SU-DHL-6 (cell line): ENCODE data around the gene HMG20B.

ENCODE experiments used
- EZH2phosphoT487 ChIP-seq: fragments of 200-600 bp; sonication (generic), shearing (Covaris generic); conservative IDR thresholded peaks from 2 replicates; pipeline ENCODE4 v1.6.1; 2018; ENCODE audit warnings: mild to moderate bottlenecking, antibody characterized with exemption, low read length, moderate library complexity, mixed read lengths
- TF ChIP-seq, protein P1 (sequence below): fragments of 200-600 bp; sonication (generic); IDR thresholded peaks from one replicate; pipeline ENCODE4 v1.5.1; 2017; ENCODE audit warnings: antibody characterized with exemption, mild to moderate bottlenecking, low read length, moderate library complexity; ENCODE audit not compliant: insufficient read depth, poor library complexity, severe bottlenecking

DNA sequence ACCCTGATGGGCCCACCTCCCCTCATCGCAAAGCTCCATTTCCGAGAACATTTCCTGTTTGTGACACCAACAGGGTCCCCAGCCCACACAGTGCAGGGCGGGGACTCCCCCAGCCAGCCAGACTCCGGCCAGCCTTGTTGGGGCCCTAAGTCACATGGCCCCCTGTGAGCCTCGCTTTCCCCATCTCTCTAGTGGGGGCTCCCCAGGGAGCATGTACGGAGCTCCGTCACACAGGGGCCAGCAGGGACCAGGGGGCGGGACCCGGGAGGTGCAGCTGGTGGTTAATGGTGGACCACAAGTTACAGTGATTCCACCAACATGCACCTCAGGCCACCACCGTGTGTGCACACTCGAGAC, 32.2 kb downstream of the HMG20B start:
- TF ChIP-seq, protein P1, sequence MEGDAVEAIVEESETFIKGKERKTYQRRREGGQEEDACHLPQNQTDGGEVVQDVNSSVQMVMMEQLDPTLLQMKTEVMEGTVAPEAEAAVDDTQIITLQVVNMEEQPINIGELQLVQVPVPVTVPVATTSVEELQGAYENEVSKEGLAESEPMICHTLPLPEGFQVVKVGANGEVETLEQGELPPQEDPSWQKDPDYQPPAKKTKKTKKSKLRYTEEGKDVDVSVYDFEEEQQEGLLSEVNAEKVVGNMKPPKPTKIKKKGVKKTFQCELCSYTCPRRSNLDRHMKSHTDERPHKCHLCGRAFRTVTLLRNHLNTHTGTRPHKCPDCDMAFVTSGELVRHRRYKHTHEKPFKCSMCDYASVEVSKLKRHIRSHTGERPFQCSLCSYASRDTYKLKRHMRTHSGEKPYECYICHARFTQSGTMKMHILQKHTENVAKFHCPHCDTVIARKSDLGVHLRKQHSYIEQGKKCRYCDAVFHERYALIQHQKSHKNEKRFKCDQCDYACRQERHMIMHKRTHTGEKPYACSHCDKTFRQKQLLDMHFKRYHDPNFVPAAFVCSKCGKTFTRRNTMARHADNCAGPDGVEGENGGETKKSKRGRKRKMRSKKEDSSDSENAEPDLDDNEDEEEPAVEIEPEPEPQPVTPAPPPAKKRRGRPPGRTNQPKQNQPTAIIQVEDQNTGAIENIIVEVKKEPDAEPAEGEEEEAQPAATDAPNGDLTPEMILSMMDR: no peak
- no peak for TF ChIP-seq EZH2phosphoT487
